ENCODE results near the gene BBC3. TPM values are rescaled to one million over a fixed set of nuclear protein-coding genes. Genes with fewer than 3 reads are reported as not detected.

BBC3 gene
- total RNA-seq, 1 donor from 2014 or later: 54.6 TPM

DNA sequence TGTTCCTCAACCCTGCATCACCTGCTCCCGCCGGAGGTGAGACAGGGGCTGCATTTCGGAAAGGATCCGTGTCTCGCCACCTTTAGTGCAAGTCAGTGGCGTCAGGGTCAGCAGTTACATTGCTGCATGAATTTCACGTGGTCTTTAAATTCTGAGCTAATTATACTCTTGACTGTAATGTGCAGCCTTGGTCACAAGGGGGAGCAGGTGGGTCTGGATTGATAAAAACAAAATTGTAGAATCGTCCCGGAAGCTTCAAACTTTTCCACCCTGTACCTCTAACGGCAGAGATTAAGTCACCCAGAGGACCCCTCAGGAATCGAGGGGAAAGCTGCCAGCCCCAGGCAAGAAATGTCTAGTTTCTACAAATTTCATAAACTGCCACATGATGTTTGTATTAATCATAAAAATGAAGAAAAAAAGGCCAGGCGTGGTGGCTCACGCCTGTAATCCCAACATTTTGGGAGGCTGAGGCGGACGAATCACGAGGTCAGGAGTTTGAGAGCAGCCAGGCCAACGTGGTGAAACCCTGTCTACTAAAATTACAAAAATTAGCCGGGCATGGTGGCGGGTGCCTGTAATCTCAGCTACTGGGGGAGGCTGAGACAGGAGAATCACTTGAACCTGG is 20.2 kb downstream of the BBC3 start:
- H3K4me3 ChIP-seq (ENCODE audit: insufficient read depth, low read depth, low read length): no peak overlapping the region
- Mint-ChIP-seq H3K4me1 (ENCODE audit: low read depth, unreplicated experiment) (peaks cover 11% of the 10 kb centered on the region), H3K36me3 (ENCODE audit: low read depth, unreplicated experiment) (peaks cover 11% of the 10 kb centered on the region), H3K27me3 (ENCODE audit: low read depth, unreplicated experiment) (no peaks in the 10 kb centered on the region), H3K9me3 (ENCODE audit: unreplicated experiment) (no peaks in the 10 kb centered on the region), H3K4me3 (ENCODE audit: unreplicated experiment) (no peak overlapping the region), H3K27ac (ENCODE audit: unreplicated experiment) (peak overlapping the region; percentile 79)
- TF ChIP-seq CTCF (IDR thresholded peaks at IDR 0.05; ENCODE audit: insufficient read depth, low read depth, low read length) (peak; percentile 91), EZH2 (IDR thresholded peaks at IDR 0.05; ENCODE audit: insufficient read depth, low read length) (no peak)
- peaks cover 11% of the 10 kb centered on the region for H3K36me3 ChIP-seq (ENCODE audit: insufficient read depth, low read length)
- H3K9ac ChIP-seq (ENCODE audit: low read length): peak overlapping the region; percentile 63
- H3K9me3 ChIP-seq (ENCODE audit: insufficient read depth, low read depth, low read length): no peaks in the 10 kb centered on the region
- H3K27me3 ChIP-seq (ENCODE audit: insufficient read depth, low read length): no peaks in the 10 kb centered on the region
- peaks cover 3% of the 10 kb centered on the region for H3K4me1 ChIP-seq (ENCODE audit: insufficient read depth, low read length)
- no peak overlapping the region for H2AFZ ChIP-seq (ENCODE audit: low read depth, low read length)
- H3K27ac ChIP-seq (ENCODE audit: low read depth, low read length): peak overlapping the region; percentile 60
- peak; percentile 41 for DNase-seq (ENCODE audit: low read depth)
- FAIRE-seq: peak; percentile 90
- H4K20me1 ChIP-seq (ENCODE audit: insufficient read depth, low read length): no peaks in the 10 kb centered on the region
- no peaks in the 10 kb centered on the region for H3K79me2 ChIP-seq (ENCODE audit: insufficient read depth, low read length)
- H3K4me2 ChIP-seq (ENCODE audit: low read length): no peak overlapping the region

DNA sequence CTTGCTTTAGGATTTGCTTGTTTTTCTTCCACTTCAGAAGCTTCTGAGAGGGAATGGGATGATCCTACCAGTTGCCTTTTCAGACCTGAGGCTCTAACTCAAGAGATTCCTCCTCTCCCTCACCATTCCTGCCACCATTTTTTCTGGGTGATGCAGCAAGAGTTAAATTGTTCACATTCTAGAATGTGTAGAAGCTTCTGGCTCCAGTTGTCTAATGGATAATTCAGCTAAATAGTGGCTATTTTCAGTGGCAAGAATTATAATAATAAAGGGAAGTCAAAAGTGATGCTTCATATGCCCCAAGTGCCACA is 20.9 kb downstream of the BBC3 start:
- Mint-ChIP-seq H3K4me1 (ENCODE audit: low read depth, unreplicated experiment) (peaks cover 11% of the 10 kb centered on the region), H3K27me3 (ENCODE audit: low read depth, unreplicated experiment) (no peaks in the 10 kb centered on the region), H3K4me3 (ENCODE audit: unreplicated experiment) (no peak overlapping the region), H3K36me3 (ENCODE audit: low read depth, unreplicated experiment) (peaks cover 14% of the 10 kb centered on the region), H3K9me3 (ENCODE audit: unreplicated experiment) (no peaks in the 10 kb centered on the region), H3K27ac (ENCODE audit: unreplicated experiment) (no peak overlapping the region)
- H4K20me1 ChIP-seq (ENCODE audit: insufficient read depth, low read length): no peaks in the 10 kb centered on the region
- H3K9ac ChIP-seq (ENCODE audit: low read length): no peak overlapping the region
- no peak overlapping the region for H3K4me2 ChIP-seq (ENCODE audit: low read length)
- no peak overlapping the region for H3K4me3 ChIP-seq (ENCODE audit: insufficient read depth, low read depth, low read length)
- H3K27ac ChIP-seq (ENCODE audit: low read depth, low read length): no peak overlapping the region
- H3K27me3 ChIP-seq (ENCODE audit: insufficient read depth, low read length): no peaks in the 10 kb centered on the region
- no peak for TF ChIP-seq CTCF (IDR thresholded peaks at IDR 0.05; ENCODE audit: insufficient read depth, low read depth, low read length)
- no peak for FAIRE-seq
- no peaks in the 10 kb centered on the region for H3K79me2 ChIP-seq (ENCODE audit: insufficient read depth, low read length)
- H2AFZ ChIP-seq (ENCODE audit: low read depth, low read length): no peak overlapping the region
- DNase-seq (ENCODE audit: low read depth): no peak
- H3K9me3 ChIP-seq (ENCODE audit: insufficient read depth, low read depth, low read length): no peaks in the 10 kb centered on the region
- peaks cover 3% of the 10 kb centered on the region for H3K4me1 ChIP-seq (ENCODE audit: insufficient read depth, low read length)
- H3K36me3 ChIP-seq (ENCODE audit: insufficient read depth, low read length): peaks cover 17% of the 10 kb centered on the region

DNA sequence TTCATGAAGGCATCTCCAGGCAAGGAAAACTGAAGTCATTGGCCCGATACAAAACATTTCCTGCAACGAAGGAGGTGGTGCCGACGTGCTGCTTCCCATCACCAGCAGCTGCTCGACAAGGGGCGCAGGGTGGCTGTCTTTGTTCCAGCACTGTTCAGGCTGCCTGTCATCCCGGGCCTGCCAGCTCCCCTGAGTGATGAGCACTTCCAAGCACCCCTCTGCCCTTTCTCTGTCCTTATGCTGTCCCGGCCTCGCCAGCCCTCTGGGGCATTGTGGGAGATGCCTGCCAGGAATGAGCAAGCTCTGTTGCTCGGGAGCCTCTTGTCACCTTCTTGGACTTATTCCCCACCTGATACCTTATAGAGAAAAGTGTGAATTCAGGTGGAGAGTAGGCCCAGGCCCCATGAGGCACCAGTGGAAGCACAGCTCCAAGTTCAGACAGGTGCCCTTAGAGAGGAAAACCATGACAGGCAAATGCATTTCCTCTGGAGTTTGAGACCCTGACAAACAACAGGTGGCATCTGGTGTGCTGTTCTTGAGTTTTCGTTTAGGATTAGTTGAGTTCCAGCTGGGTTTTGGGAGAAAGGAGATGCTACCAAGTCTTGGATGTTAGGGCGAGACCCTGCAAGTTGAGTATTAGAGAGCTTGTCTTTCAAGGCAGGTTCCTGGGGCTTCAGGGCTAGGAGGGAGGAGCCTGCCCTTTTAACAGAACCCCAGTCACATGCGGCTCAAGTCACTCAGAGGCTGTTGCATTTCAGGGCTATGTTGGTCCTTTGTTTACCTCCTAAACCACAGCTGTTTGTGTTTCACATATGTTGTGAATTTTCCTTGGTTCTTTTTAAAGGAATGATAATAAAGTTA is 21.4 kb downstream of the BBC3 start:
- peaks cover 11% of the 10 kb centered on the region for H3K4me1 Mint-ChIP-seq (ENCODE audit: low read depth, unreplicated experiment)
- no peak overlapping the region for H3K4me3 ChIP-seq (ENCODE audit: insufficient read depth, low read depth, low read length)
- H3K4me3 Mint-ChIP-seq (ENCODE audit: unreplicated experiment): peak overlapping the region; percentile 0
- H3K27ac Mint-ChIP-seq (ENCODE audit: unreplicated experiment): peak overlapping the region; percentile 62
- H3K9me3 Mint-ChIP-seq (ENCODE audit: unreplicated experiment): no peaks in the 10 kb centered on the region
- H3K27me3 Mint-ChIP-seq (ENCODE audit: low read depth, unreplicated experiment): no peaks in the 10 kb centered on the region
- H3K4me2 ChIP-seq (ENCODE audit: low read length): no peak overlapping the region
- H3K27ac ChIP-seq (ENCODE audit: low read depth, low read length): no peak overlapping the region
- H3K27me3 ChIP-seq (ENCODE audit: insufficient read depth, low read length): no peaks in the 10 kb centered on the region
- H3K9ac ChIP-seq (ENCODE audit: low read length): no peak overlapping the region
- peaks cover 3% of the 10 kb centered on the region for H3K4me1 ChIP-seq (ENCODE audit: insufficient read depth, low read length)
- H3K36me3 ChIP-seq (ENCODE audit: insufficient read depth, low read length): peaks cover 23% of the 10 kb centered on the region
- FAIRE-seq (peak; percentile 58), DNase-seq (ENCODE audit: low read depth) (no peak)
- H3K9me3 ChIP-seq (ENCODE audit: insufficient read depth, low read depth, low read length): no peaks in the 10 kb centered on the region
- H4K20me1 ChIP-seq (ENCODE audit: insufficient read depth, low read length): no peaks in the 10 kb centered on the region
- no peak for TF ChIP-seq CTCF (IDR thresholded peaks at IDR 0.05; ENCODE audit: insufficient read depth, low read depth, low read length)
- no peak for TF ChIP-seq EZH2 (IDR thresholded peaks at IDR 0.05; ENCODE audit: insufficient read depth, low read length)
- no peaks in the 10 kb centered on the region for H3K79me2 ChIP-seq (ENCODE audit: insufficient read depth, low read length)
- H3K36me3 Mint-ChIP-seq (ENCODE audit: low read depth, unreplicated experiment): peaks cover 19% of the 10 kb centered on the region
- H2AFZ ChIP-seq (ENCODE audit: low read depth, low read length): no peak overlapping the region
